ENCODE data around the gene CACNA1C.

The CACNA1C gene

DNA sequence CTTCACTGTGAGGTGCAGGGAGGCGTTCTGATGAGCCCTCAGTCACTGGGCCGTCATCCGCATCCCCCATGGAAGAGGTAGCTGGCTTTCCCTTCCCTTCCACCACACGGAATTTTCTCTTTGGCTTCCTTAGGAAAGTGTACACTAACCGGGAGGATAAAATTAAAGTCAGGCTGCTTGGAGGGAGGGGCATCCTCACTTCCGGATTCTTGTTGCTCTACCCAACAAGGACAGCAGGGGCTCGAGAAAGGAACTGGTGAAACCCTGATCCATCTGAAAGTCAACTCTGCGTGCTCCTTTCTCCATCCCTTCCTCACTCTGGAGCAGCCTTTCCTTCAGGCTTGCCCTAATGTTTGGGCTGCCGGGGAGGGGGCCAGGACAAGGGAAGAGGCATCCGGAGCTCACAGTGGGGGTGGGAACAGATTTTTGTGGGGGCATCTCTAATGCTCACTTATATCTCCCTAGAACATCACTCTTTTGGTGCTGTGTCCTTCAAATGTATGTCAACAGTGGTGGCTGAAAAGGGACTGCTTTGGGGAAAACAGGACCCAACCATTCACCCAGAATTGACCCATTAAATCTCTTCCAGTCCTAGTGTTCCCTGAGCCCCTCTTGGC, 640.6 kb downstream of the CACNA1C start:
- no peak overlapping the region for H3K9ac ChIP-seq (ENCODE audit: low read depth, low read length)
- no peaks in the 10 kb centered on the region for H3K9me3 ChIP-seq (replicated peaks; ENCODE audit: low read length)
- H3K36me3 ChIP-seq (ENCODE audit: insufficient read depth, low read length): no peaks in the 10 kb centered on the region
- H3K27me3 ChIP-seq (ENCODE audit: control insufficient read depth, insufficient read depth, low read length): peaks cover 73% of the 10 kb centered on the region
- peaks cover 4% of the 10 kb centered on the region for H3K4me1 ChIP-seq (ENCODE audit: control insufficient read depth, insufficient read depth, low read length)
- H3K4me3 ChIP-seq (ENCODE audit: low read length): no peak overlapping the region
- no peak overlapping the region for H3K4me2 ChIP-seq (ENCODE audit: low read length)

DNA sequence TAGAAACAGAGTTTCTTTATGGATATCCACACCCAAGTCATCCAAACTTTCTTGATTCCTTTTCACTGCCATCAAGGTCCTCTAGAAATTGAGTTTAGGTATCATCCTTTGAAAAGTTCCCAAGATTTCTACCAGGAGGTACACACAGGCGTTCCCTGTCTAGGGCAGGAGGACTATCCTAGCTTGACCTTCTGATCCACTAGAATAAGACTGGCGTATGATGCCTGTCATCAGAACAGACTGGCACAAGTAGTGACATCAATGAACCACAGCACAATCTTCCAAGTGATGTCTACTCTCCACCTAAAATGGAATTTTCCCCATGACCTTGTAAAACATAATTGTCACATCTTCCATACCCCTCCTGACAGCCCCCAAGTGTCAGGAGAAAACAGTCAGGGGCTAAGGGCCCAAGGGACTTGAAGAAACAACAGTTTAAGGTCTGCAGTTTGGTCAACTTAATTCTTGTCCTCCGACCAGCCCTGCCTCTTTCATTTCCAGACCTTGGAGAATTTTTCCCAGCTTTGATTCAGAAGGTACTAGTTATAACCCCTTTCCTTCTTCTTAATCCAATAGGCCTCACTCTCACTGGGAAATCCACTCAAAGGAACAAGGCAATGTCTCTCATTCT, 641.3 kb downstream of the CACNA1C start:
- H3K27me3 ChIP-seq (ENCODE audit: control insufficient read depth, insufficient read depth, low read length): peaks cover 76% of the 10 kb centered on the region
- H3K36me3 ChIP-seq (ENCODE audit: insufficient read depth, low read length): no peaks in the 10 kb centered on the region
- no peaks in the 10 kb centered on the region for H3K9me3 ChIP-seq (replicated peaks; ENCODE audit: low read length)
- no peak overlapping the region for H3K9ac ChIP-seq (ENCODE audit: low read depth, low read length)
- peaks cover 4% of the 10 kb centered on the region for H3K4me1 ChIP-seq (ENCODE audit: control insufficient read depth, insufficient read depth, low read length)
- H3K4me2 ChIP-seq (ENCODE audit: low read length): no peak overlapping the region
- no peak overlapping the region for H3K4me3 ChIP-seq (ENCODE audit: low read length)

DNA sequence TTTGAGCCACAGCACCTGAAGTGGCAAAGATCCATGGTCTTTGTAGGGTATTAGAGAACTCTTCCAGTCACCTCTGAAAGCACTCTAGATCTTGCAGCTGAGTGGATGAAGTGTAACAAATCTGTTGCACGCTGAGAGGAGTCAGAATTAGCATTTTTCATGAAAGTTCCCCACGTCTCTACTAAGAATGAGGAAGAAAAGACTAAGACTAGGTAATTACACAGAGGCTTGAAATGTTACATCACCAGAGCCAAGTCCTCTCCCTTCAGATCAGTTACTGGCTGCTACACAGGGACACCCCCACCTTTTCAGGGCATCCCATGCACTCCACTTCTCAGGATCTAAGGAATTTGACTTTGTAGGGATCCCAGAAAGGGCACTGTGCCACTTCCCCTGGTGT, 643.3 kb downstream of the CACNA1C start:
- H3K9me3 ChIP-seq (replicated peaks; ENCODE audit: low read length): no peaks in the 10 kb centered on the region
- H3K4me2 ChIP-seq (ENCODE audit: low read length): no peak overlapping the region
- H3K36me3 ChIP-seq (ENCODE audit: insufficient read depth, low read length): no peaks in the 10 kb centered on the region
- no peak overlapping the region for H3K9ac ChIP-seq (ENCODE audit: low read depth, low read length)
- H3K4me3 ChIP-seq (ENCODE audit: low read length): no peak overlapping the region
- peaks cover 57% of the 10 kb centered on the region for H3K27me3 ChIP-seq (ENCODE audit: control insufficient read depth, insufficient read depth, low read length)
- H3K4me1 ChIP-seq (ENCODE audit: control insufficient read depth, insufficient read depth, low read length): peaks cover 4% of the 10 kb centered on the region

DNA sequence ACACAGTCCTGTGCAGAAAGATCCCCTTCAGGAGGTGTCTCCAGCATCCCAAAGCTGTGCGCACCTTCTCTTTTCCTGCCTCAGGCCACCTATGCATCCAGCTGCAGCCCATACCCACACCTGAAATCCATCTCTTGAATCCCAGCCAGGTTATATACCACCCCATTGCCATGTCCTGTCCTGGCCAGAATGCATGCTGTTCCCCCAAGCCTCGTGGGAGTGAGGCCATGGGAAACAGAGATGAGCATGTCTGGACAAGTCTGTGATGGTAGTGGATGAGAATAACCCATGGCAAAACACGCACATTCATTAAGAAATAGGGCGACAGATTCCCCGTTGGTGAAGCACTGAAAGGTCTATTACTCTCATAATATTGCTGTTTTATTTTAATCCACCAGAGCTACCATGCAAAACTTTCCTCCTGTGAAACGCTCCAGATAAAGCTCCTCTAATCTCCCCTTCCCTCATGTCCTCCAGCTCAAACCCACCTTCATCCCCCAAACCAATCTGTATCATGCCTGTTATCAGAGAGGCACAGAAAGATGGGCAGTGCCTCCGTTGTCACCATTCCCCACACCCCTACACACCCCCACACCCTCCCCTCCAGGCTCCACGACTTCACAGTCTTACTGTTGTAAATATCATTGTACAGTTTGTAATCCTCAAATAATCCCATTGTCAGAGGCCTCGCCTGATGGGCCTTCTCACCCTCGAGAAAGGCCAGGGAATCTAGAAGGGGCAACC, 644.4 kb downstream of the CACNA1C start:
- Histone ChIP-seq H3K9me3 (replicated peaks; ENCODE audit: low read length) (no peaks in the 10 kb centered on the region), H3K27me3 (ENCODE audit: control insufficient read depth, insufficient read depth, low read length) (peaks cover 46% of the 10 kb centered on the region), H3K4me2 (ENCODE audit: low read length) (no peak overlapping the region), H3K4me1 (ENCODE audit: control insufficient read depth, insufficient read depth, low read length) (no peaks in the 10 kb centered on the region), H3K4me3 (ENCODE audit: low read length) (no peak overlapping the region), H3K9ac (ENCODE audit: low read depth, low read length) (no peak overlapping the region), H3K36me3 (ENCODE audit: insufficient read depth, low read length) (no peaks in the 10 kb centered on the region)

DNA sequence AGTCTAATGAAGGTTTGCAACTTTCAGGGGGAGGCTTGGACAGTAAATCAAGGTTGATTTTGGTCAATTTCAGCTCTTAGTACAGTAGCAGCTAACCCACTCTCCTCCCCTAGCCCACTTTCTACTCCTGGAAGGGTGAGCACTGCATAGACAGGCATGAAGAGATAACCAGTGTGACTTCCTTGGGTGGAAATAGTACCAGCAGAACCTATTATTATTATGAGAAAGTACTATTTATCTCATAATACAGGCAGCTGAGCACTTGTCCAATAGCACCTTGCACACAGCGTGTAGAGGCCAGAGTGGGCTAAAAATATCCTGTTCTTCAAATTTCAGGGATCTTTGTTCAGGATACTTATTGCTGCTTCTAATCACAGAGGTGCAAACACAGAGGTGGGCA, 645.8 kb downstream of the CACNA1C start:
- Histone ChIP-seq H3K27me3 (ENCODE audit: control insufficient read depth, insufficient read depth, low read length) (peaks cover 33% of the 10 kb centered on the region), H3K4me2 (ENCODE audit: low read length) (no peak overlapping the region), H3K9ac (ENCODE audit: low read depth, low read length) (no peak overlapping the region), H3K4me1 (ENCODE audit: control insufficient read depth, insufficient read depth, low read length) (no peaks in the 10 kb centered on the region), H3K36me3 (ENCODE audit: insufficient read depth, low read length) (no peaks in the 10 kb centered on the region), H3K4me3 (ENCODE audit: low read length) (no peak overlapping the region), H3K9me3 (replicated peaks; ENCODE audit: low read length) (no peaks in the 10 kb centered on the region)

DNA sequence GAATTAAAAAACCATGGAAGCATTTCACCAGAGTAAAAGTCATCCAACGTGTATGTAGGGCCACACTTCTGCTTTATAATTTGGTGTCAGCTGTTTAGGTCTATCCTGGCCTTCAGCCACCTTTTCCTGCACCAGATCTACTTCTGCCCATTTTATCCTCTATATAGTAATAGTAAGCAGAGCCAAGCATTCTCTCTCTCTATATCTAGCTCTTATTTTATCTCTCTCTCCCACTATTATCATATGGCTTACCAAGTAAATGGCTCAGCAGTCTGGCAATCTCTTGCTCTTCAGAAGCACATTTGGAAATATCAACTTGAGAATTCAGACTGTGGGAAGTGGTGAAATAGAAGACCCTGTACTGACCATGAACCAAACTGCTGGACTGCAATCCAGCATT, 657.9 kb downstream of the CACNA1C start:
- Histone ChIP-seq H3K4me2 (ENCODE audit: low read length) (no peak overlapping the region), H3K36me3 (ENCODE audit: insufficient read depth, low read length) (no peaks in the 10 kb centered on the region), H3K9me3 (replicated peaks; ENCODE audit: low read length) (peaks cover 3% of the 10 kb centered on the region), H3K4me3 (ENCODE audit: low read length) (no peak overlapping the region), H3K27me3 (ENCODE audit: control insufficient read depth, insufficient read depth, low read length) (peaks cover 35% of the 10 kb centered on the region), H3K9ac (ENCODE audit: low read depth, low read length) (no peak overlapping the region), H3K4me1 (ENCODE audit: control insufficient read depth, insufficient read depth, low read length) (no peaks in the 10 kb centered on the region)

DNA sequence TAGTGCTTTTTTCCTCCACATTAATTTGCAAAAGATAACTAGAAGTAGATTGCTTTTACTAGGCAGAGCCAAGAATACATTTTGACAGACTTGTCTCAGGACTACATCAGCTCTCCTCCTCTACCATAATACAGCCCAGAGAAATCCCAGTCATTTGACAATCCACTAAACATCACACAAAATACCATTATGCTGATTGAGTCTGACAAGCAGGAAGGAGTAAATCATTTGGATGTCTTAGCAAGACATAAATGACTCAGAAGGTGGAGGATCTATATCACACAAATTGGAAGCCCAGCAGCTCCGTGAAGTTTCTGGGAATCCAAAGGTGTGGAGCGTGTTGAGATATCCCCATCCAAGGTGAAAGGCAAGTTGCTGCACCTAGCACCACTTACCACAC, 666.6 kb downstream of the CACNA1C start:
- H3K9ac ChIP-seq (ENCODE audit: low read depth, low read length): no peak overlapping the region
- no peak overlapping the region for H3K4me2 ChIP-seq (ENCODE audit: low read length)
- no peaks in the 10 kb centered on the region for H3K4me1 ChIP-seq (ENCODE audit: control insufficient read depth, insufficient read depth, low read length)
- H3K27me3 ChIP-seq (ENCODE audit: control insufficient read depth, insufficient read depth, low read length): peaks cover 20% of the 10 kb centered on the region
- no peak overlapping the region for H3K4me3 ChIP-seq (ENCODE audit: low read length)
- no peaks in the 10 kb centered on the region for H3K36me3 ChIP-seq (ENCODE audit: insufficient read depth, low read length)
- no peaks in the 10 kb centered on the region for H3K9me3 ChIP-seq (replicated peaks; ENCODE audit: low read length)

DNA sequence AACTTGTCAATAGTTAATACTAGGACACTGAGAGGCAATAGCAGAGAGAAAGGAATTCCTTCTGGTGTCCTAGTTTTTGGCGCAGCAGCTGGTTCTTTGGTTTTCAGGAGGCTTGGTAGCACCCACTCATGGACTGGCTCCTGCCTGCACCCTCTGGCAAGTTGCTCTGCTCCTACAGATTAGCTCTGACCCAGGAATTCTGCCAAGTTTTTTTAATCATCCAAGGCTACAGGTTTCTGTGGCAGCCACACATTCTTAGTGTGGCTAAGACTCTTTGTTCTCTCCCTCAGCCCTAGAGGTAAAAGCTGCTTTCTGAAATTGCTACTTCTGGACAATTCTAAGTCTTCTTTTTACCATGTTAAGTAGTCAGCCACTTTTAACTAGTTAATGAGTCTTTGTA, 670.0 kb downstream of the CACNA1C start:
- no peak overlapping the region for H3K9ac ChIP-seq (ENCODE audit: low read depth, low read length)
- H3K4me3 ChIP-seq (ENCODE audit: low read length): no peak overlapping the region
- H3K9me3 ChIP-seq (replicated peaks; ENCODE audit: low read length): no peaks in the 10 kb centered on the region
- no peak overlapping the region for H3K4me2 ChIP-seq (ENCODE audit: low read length)
- H3K4me1 ChIP-seq (ENCODE audit: control insufficient read depth, insufficient read depth, low read length): no peaks in the 10 kb centered on the region
- H3K27me3 ChIP-seq (ENCODE audit: control insufficient read depth, insufficient read depth, low read length): peaks cover 30% of the 10 kb centered on the region
- H3K36me3 ChIP-seq (ENCODE audit: insufficient read depth, low read length): no peaks in the 10 kb centered on the region

DNA sequence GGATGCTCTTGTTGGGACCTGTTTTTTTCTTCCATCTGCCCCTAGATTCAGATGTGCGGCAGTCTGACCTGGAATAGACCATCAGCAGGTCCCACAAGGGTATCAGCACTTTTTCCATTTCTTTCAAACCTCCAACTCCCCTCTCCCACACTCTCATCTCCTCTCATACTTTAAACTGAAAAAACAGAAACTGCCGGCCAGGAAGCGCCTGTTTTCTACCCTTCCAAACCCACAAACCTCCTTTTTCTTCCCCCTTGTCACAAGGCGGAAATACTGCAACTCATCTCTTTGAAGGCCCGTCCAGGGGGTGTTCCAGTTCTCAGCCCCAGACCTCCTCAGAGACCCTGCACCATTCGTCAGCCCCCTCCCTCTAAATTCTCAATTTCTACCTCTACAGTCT, 679.5 kb downstream of the CACNA1C start:
- Histone ChIP-seq H3K4me2 (ENCODE audit: low read length) (no peak overlapping the region), H3K9me3 (replicated peaks; ENCODE audit: low read length) (no peaks in the 10 kb centered on the region), H3K4me1 (ENCODE audit: control insufficient read depth, insufficient read depth, low read length) (no peaks in the 10 kb centered on the region), H3K36me3 (ENCODE audit: insufficient read depth, low read length) (no peaks in the 10 kb centered on the region), H3K4me3 (ENCODE audit: low read length) (no peak overlapping the region), H3K9ac (ENCODE audit: low read depth, low read length) (no peak overlapping the region), H3K27me3 (ENCODE audit: control insufficient read depth, insufficient read depth, low read length) (peaks cover 61% of the 10 kb centered on the region)

DNA sequence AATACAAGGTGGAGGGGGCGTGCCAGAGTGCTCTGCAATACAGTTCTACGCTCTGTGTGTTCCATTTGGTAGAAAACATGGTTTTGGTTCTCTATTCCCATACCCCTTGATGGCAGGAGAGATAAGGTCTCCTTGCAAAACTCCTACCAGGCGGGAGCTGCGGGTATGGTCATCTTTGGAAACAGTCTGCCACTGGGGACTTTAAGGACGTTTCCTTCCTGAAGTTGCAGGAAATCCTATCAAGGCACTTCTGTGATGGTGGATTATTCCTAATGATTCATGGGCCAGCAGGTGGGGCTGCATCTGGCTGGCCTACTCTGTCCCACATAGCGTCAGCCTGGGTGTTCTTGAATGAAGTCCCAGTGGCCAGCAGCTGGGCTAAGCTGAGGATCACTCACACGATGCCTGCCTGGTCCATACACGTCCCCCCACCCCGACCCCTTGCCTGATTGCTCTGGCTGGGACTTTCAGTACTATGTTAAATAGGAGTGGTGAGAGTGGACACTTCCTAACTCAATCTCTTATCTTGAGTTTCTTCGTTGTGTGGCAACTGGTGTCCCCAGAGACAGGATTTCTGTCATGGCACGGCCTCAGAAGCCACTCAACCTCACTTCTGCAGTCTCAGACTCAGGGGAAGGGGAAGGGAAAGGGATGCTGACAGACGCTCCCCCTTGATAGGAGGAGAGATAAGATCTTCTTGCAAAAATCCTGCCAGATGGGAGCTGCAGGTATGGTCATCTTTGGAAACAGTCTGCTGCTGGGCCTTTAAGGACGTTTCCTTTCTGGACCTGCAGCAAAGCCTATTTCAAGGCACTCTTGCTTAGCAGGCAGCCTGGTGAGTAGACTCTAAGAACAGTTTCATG, 680.9 kb downstream of the CACNA1C start:
- Histone ChIP-seq H3K9me3 (replicated peaks; ENCODE audit: low read length) (no peaks in the 10 kb centered on the region), H3K4me2 (ENCODE audit: low read length) (no peak overlapping the region), H3K36me3 (ENCODE audit: insufficient read depth, low read length) (no peaks in the 10 kb centered on the region), H3K27me3 (ENCODE audit: control insufficient read depth, insufficient read depth, low read length) (peaks cover 56% of the 10 kb centered on the region), H3K4me1 (ENCODE audit: control insufficient read depth, insufficient read depth, low read length) (no peaks in the 10 kb centered on the region), H3K4me3 (ENCODE audit: low read length) (no peak overlapping the region), H3K9ac (ENCODE audit: low read depth, low read length) (no peak overlapping the region)

DNA sequence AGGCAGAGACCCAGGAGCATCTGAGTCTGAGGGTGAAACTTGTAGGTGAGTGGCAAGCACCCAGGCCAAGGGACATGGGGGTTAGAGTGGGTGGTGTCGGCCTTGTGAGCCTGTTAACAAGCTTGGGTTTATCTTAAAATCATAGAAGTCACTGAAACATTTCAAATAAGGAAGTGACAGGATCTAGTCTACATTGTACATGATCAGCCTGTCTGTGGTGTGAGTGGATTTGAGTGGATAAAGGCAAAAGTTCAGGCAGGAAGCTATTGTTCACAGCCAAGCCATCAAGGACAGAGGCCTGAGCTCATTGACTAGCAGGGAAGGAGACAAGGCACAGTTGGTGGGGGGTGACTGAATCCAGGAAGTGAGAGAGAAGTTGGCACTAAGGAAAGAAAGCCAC, 682.6 kb downstream of the CACNA1C start:
- no peak overlapping the region for H3K4me3 ChIP-seq (ENCODE audit: low read length)
- no peaks in the 10 kb centered on the region for H3K4me1 ChIP-seq (ENCODE audit: control insufficient read depth, insufficient read depth, low read length)
- no peaks in the 10 kb centered on the region for H3K9me3 ChIP-seq (replicated peaks; ENCODE audit: low read length)
- H3K36me3 ChIP-seq (ENCODE audit: insufficient read depth, low read length): no peaks in the 10 kb centered on the region
- H3K9ac ChIP-seq (ENCODE audit: low read depth, low read length): no peak overlapping the region
- H3K4me2 ChIP-seq (ENCODE audit: low read length): no peak overlapping the region
- H3K27me3 ChIP-seq (ENCODE audit: control insufficient read depth, insufficient read depth, low read length): peaks cover 50% of the 10 kb centered on the region

Data from skeletal muscle satellite cell (primary cell).